ENCODE measurements around the gene SLC12A4. TPM values are rescaled to one million over a fixed set of nuclear protein-coding genes. Genes with fewer than 3 reads are reported as not detected.

SLC12A4 gene
- total RNA-seq, 1 donor from 2014 or later: 40.6 TPM

DNA sequence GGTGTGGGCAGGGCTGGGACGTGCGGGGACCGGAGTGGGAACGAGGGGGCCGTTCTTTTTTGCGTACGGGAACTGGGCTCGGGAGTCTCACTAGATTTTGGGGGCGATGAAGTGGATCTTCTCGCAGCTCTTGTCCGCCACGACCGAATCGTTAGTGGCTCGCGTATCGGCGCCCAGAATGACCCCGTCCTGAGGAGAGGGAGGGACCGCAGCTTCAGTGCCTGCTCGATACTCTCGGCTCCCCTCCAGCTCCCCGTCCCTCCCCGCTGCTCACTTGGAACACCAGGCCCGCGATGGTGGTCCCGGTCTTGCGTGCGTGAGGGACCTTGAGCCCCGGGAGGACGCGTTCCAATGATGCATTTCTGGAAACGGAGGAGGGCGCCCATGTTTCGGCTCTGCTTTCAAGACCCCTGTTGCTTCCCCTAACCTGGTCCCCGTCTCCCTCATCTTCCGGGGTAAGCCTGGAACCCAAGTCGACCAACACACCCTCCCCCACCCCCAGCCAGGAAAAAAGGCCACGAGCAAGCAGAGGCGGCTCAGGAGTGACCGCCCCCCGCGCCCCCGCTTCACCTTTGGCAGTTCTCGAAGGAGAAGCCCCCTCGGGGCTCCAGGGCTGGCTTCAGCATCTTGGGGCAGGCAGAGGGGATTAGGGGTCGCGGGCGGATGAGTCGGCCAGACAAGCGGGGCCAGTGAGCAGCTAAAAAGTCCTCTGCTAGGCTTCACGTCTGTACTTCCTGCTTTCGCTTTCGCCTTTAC, 32.1 kb downstream of the SLC12A4 start, which contains the start of gene PSMB10:
TSS of gene PSMB10 (minus strand) at position 727 of the 756 bp plus-strand sequence. CDS start at position 626, 101 bp downstream.
- Mint-ChIP-seq H3K36me3 (ENCODE audit: low read depth) (peaks cover 45% of the 10 kb centered on the region), H3K4me1 (peaks cover 33% of the 10 kb centered on the region), H3K9me3 (no peaks in the 10 kb centered on the region), H3K4me3 (peak within 1 kb of the TSS; percentile 100), H3K27me3 (no peaks in the 10 kb centered on the region), H3K27ac (peak within 1 kb of the TSS; percentile 92)
- intact Hi-C loops (cut with micrococcal nuclease): loop anchor here (1.0 to 10.0 kb wide), 8 partner anchors 64 to 454 kb away; partner anchors contain the start of genes ACD, AGRP, ATP6V0D1 and C16orf86
- DNase-seq: no peak

DNA sequence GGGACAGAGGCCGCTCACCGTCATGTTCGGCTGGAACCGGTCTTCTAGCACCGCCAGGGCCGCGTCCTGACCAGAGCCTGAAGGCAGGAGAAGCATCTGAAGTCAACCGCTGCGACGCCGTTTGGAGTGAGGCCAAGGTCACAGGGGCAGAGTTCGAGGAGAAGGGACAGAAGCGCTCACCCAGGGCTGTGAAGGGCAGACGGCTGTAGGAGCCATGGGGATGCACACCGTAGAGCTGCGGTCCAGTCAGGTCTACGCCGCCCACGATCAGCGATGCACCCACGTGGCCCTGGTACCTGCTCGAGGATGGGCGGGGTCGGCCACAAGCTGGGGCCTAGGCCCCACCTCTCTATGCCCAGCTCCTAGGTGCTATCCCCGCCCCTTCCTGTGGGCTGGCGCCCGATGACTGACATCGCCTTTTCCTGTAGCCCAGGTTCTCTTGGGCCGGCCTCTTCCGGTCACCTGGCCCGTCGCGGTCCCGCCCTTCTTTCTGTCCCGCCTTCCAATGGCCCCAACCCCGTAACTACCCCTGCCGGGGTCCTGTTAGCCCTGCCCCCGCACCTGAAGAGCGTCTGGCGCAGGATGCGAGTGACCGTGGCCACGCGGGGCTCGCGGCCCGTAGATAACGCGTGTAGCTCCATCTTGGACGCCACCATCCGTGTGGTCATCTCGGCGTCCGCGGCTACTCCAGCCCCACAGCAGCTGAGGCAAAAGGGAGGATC, 32.9 kb downstream of the SLC12A4 start:
- Mint-ChIP-seq H3K27me3 (no peaks in the 10 kb centered on the region), H3K4me1 (peaks cover 33% of the 10 kb centered on the region), H3K9me3 (no peaks in the 10 kb centered on the region), H3K36me3 (ENCODE audit: low read depth) (peaks cover 47% of the 10 kb centered on the region), H3K27ac (peak overlapping the region; percentile 92), H3K4me3 (peak overlapping the region; percentile 100)
- intact Hi-C loops (cut with micrococcal nuclease): loop anchor here (1.0 to 10.0 kb wide), 10 partner anchors 42 to 453 kb away; partner anchors contain the start of genes ACD, AGRP, ATP6V0D1 and C16orf86
- peak; percentile 98 for DNase-seq

DNA sequence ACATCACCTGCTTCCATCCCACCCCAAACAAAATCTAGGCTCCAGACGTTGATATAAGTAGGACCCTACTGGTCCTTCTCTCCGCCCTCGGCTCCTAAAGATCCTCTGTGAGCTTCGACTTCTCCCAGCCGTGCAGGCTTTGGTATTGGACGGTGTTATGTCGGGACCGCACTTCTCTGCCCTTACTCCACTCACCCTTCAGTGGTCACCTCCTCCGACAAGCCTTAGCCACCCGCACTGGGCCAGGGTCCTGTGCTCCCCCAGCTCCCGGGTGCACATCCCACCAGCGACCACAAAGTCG, 33.4 kb downstream of the SLC12A4 start:
- H3K27me3 Mint-ChIP-seq: no peaks in the 10 kb centered on the region
- H3K27ac Mint-ChIP-seq: peak overlapping the region; percentile 92
- peaks cover 28% of the 10 kb centered on the region for H3K4me1 Mint-ChIP-seq
- H3K4me3 Mint-ChIP-seq: peak overlapping the region; percentile 100
- no peak for DNase-seq
- H3K9me3 Mint-ChIP-seq: no peaks in the 10 kb centered on the region
- H3K36me3 Mint-ChIP-seq (ENCODE audit: low read depth): peaks cover 45% of the 10 kb centered on the region
- intact Hi-C loops (cut with micrococcal nuclease): loop anchor here (1.0 to 10.0 kb wide), 9 partner anchors 42 to 453 kb away; partner anchors contain the start of genes ACD, AGRP, ATP6V0D1 and C16orf86

DNA sequence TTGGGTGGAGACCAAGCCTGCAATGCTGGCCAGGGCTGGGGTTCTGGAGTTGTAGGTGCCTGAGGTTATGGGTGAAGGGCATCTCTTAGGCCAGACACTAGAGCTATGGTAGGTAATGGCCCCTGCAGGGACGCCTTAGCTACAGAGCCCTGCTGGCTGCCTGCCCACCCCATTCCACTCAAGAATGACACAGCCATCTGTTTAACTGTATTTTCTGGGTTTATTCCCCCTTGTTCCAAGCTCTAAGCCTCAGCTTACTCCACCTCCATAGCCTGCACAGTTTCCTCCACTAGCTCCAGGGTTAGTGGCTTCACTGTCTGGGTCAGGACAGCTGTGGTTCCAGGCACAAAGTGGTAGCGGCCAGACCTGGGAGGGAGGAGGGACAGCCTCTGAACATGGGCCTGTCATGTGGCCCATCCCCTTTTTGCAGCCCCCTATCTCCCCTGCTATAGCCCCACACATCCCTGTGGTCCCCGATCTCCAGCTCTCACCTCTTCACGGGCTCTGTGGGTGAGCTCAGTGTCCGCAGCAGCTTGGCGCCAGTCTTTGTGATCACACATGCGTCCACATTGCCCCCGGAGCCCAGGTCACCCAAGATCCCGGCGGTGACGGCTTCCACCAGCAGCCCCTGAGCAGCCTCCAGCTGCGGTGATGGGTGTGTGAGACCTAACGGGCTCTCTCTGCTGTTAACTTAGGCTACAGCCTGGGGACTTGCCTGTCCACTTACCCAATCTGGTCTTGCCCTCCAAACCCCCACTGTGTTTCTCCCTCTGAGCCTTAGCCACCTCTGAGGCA, 33.9 kb downstream of the SLC12A4 start:
- DNase-seq: no peak
- peaks cover 48% of the 10 kb centered on the region for H3K36me3 Mint-ChIP-seq (ENCODE audit: low read depth)
- peak overlapping the region; percentile 92 for H3K27ac Mint-ChIP-seq
- peaks cover 23% of the 10 kb centered on the region for H3K4me1 Mint-ChIP-seq
- H3K27me3 Mint-ChIP-seq: no peaks in the 10 kb centered on the region
- peak overlapping the region; percentile 100 for H3K4me3 Mint-ChIP-seq
- intact Hi-C loops (cut with micrococcal nuclease): loop anchor here (1.0 to 10.0 kb wide), 9 partner anchors 41 to 452 kb away; partner anchors contain the start of genes ACD, AGRP, ATP6V0D1 and C16orf86
- H3K9me3 Mint-ChIP-seq: no peaks in the 10 kb centered on the region

- peak overlapping the region; percentile 48 for H3K27ac Mint-ChIP-seq
- peaks cover 19% of the 10 kb centered on the region for H3K4me1 Mint-ChIP-seq
- H3K9me3 Mint-ChIP-seq: no peaks in the 10 kb centered on the region
- peak overlapping the region; percentile 100 for H3K4me3 Mint-ChIP-seq
- intact Hi-C loops (cut with micrococcal nuclease): loop anchor here (10.0 kb wide), 1 partner anchor 269 kb away; the partner anchor contains the start of genes ACD, C16orf86, ENKD1 and PARD6A
- H3K36me3 Mint-ChIP-seq (ENCODE audit: low read depth): peaks cover 47% of the 10 kb centered on the region
- no peak for DNase-seq
- no peaks in the 10 kb centered on the region for H3K27me3 Mint-ChIP-seq
These were observed 34.6 kb downstream of the SLC12A4 start for GRCh38 chr16:67933805-67934204.

- Mint-ChIP-seq H3K36me3 (ENCODE audit: low read depth) (peaks cover 50% of the 10 kb centered on the region), H3K4me3 (no peak overlapping the region), H3K9me3 (no peaks in the 10 kb centered on the region), H3K4me1 (peaks cover 21% of the 10 kb centered on the region), H3K27me3 (no peaks in the 10 kb centered on the region), H3K27ac (no peak overlapping the region)
- intact Hi-C loops (cut with micrococcal nuclease): loop anchor here (10.0 kb wide), 1 partner anchor 268 kb away; the partner anchor contains the start of genes ACD, C16orf86, ENKD1 and PARD6A
- DNase-seq: no peak
These were observed 36.0 kb downstream of the SLC12A4 start for GRCh38 chr16:67932462-67932840.

DNA sequence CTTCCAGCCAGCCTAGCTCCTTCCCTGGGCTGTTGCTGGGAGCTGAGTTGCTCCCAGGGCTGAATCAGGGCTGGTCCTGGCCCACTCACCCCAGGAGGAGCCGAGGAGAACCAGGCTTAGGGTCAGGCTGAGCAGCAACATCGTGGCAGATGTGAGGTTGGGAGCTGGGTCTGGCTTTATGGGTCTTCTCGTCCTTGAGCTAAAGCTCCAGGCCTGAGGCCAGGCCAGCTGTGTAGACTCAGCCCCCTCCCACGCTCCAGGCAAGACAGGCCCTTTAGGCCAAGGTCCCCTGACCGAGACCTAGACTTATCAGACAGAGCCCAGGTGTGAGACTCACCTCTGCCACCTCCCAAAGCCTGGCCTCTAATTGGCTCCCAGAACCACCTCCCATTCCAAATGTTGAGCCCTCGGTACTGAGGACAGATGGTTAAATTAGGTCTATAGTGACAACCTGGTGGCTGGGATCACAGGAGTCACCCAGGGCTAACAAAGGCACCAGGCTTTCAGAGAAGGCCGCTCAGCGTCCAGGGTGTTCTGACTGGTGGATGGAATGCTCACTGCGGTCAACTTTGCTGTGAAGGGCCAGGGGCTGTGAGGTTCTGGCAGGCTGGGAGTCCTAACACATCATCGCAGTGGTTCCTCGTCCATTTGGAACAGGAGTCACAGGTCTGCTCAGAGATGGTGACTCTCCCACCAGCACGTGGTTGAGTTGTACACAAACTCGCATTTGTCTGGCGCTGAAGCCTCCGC, 36.5 kb downstream of the SLC12A4 start, which contains the start of gene CTRL:
TSS of gene CTRL (minus strand) at position 151 of the 750 bp plus-strand sequence. CDS start at position 141, 10 bp downstream.
- Mint-ChIP-seq H3K36me3 (ENCODE audit: low read depth) (peaks cover 48% of the 10 kb centered on the region), H3K27ac (no peak within 1 kb of the TSS), H3K4me3 (no peak within 1 kb of the TSS), H3K27me3 (no peaks in the 10 kb centered on the region), H3K4me1 (peaks cover 16% of the 10 kb centered on the region), H3K9me3 (no peaks in the 10 kb centered on the region)
- intact Hi-C loops (cut with micrococcal nuclease): loop anchor here (10.0 kb wide), 1 partner anchor 267 kb away; the partner anchor contains the start of genes ACD, C16orf86, ENKD1 and PARD6A
- DNase-seq: no peak

- Mint-ChIP-seq H3K36me3 (ENCODE audit: low read depth) (peaks cover 41% of the 10 kb centered on the region), H3K27me3 (no peaks in the 10 kb centered on the region), H3K27ac (no peak overlapping the region), H3K4me3 (no peak overlapping the region), H3K9me3 (no peaks in the 10 kb centered on the region), H3K4me1 (peaks cover 13% of the 10 kb centered on the region)
- DNase-seq: no peak
- intact Hi-C loops (cut with micrococcal nuclease): loop anchor here (10.0 kb wide), 1 partner anchor 266 kb away; the partner anchor contains the start of genes ACD, C16orf86, ENKD1 and PARD6A
These were observed 37.7 kb downstream of the SLC12A4 start for GRCh38 chr16:67930678-67931211.

DNA sequence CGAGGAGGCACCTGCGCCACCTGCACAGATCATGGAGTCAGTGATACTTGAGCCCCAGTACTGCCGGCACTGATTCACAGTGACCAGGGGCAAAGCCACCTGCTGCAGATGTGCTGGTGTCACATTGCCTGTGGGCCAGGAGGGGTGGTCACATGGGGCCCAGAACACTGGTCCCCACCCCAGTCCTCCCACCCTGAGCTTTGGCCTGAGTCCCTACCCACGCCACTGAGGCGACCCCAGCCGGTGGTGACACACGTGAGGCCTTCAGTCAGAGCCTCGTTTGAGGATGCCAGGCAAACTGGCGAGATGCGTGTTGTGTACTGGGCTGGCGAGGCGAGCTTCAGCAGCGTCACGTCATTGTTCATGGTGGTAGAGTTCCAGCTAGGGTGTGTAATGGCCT, 38.2 kb downstream of the SLC12A4 start:
- Mint-ChIP-seq H3K27me3 (no peaks in the 10 kb centered on the region), H3K36me3 (ENCODE audit: low read depth) (peaks cover 36% of the 10 kb centered on the region), H3K4me3 (no peak overlapping the region), H3K4me1 (peaks cover 10% of the 10 kb centered on the region), H3K27ac (no peak overlapping the region), H3K9me3 (no peaks in the 10 kb centered on the region)
- intact Hi-C loops (cut with micrococcal nuclease): loop anchor here (10.0 kb wide), 1 partner anchor 265 kb away; the partner anchor contains the start of genes ACD, C16orf86, ENKD1 and PARD6A
- no peak for DNase-seq

GRCh38 chr16:67928561-67929364, 39.7 kb downstream of the SLC12A4 start:
- peak; percentile 93 for DNase-seq
- Mint-ChIP-seq H3K4me1 (peaks cover 3% of the 10 kb centered on the region), H3K27me3 (no peaks in the 10 kb centered on the region), H3K36me3 (ENCODE audit: low read depth) (peaks cover 22% of the 10 kb centered on the region), H3K4me3 (no peak overlapping the region), H3K9me3 (no peaks in the 10 kb centered on the region), H3K27ac (peak overlapping the region; percentile 19)
- intact Hi-C loops (cut with micrococcal nuclease): loop anchor here (1.0 kb wide), 2 partner anchors 45 to 112 kb away; no protein-coding TSS in a partner anchor

- H3K27ac Mint-ChIP-seq: peak overlapping the region; percentile 66
- intact Hi-C loops (cut with micrococcal nuclease): loop anchor here (1.0 kb wide), 2 partner anchors 45 to 112 kb away; no protein-coding TSS in a partner anchor
These were observed 40.3 kb downstream of the SLC12A4 start for GRCh38 chr16:67928147-67928546.

More at GRCh38 chr16:67928147-67928546, 40.3 kb downstream of the SLC12A4 start:
- H3K36me3 Mint-ChIP-seq (ENCODE audit: low read depth): peaks cover 19% of the 10 kb centered on the region
- no peak for DNase-seq
- no peaks in the 10 kb centered on the region for H3K9me3 Mint-ChIP-seq
- H3K27me3 Mint-ChIP-seq: no peaks in the 10 kb centered on the region
- H3K4me1 Mint-ChIP-seq: peaks cover 4% of the 10 kb centered on the region
- no peak overlapping the region for H3K4me3 Mint-ChIP-seq
